ENCODE data around the gene NGEF.

Gene NGEF

GRCh38 chr2:233049194-233049761 lies 36.2 kb upstream of the NGEF start:
- no peak overlapping the region for H3K27ac ChIP-seq
- TF ChIP-seq CTCF (IDR thresholded peaks at IDR 0.05) (no peak), ZFX (IDR thresholded peaks at IDR 0.05; ENCODE audit: borderline replicate concordance) (no peak)

GRCh38 chr2:233048569-233049193 lies 35.6 kb upstream of the NGEF start:
- no peak overlapping the region for H3K27ac ChIP-seq
- TF ChIP-seq CTCF (IDR thresholded peaks at IDR 0.05) = no peak
- no peak for TF ChIP-seq ZFX (IDR thresholded peaks at IDR 0.05; ENCODE audit: borderline replicate concordance)

GRCh38 chr2:233047667-233048066 lies 34.6 kb upstream of the NGEF start:
- TF ChIP-seq CTCF (IDR thresholded peaks at IDR 0.05) (no peak), ZFX (IDR thresholded peaks at IDR 0.05; ENCODE audit: borderline replicate concordance) (no peak)
- H3K27ac ChIP-seq = no peak overlapping the region

GRCh38 chr2:233047206-233047605 lies 34.1 kb upstream of the NGEF start:
- no peak for TF ChIP-seq ZFX (IDR thresholded peaks at IDR 0.05; ENCODE audit: borderline replicate concordance)
- no peak overlapping the region for H3K27ac ChIP-seq

- TF ChIP-seq CTCF (IDR thresholded peaks at IDR 0.05) = no peak
- no peak overlapping the region for H3K27ac ChIP-seq
Observed at GRCh38 chr2:233044974-233045605, 32.0 kb upstream of the NGEF start.

GRCh38 chr2:233042549-233042948 lies 29.5 kb upstream of the NGEF start:
- H3K27ac ChIP-seq = no peak overlapping the region
- TF ChIP-seq ZFX (IDR thresholded peaks at IDR 0.05; ENCODE audit: borderline replicate concordance) (no peak), CTCF (IDR thresholded peaks at IDR 0.05) (no peak)

- no peak overlapping the region for H3K27ac ChIP-seq
- TF ChIP-seq ZFX (IDR thresholded peaks at IDR 0.05; ENCODE audit: borderline replicate concordance) (no peak), CTCF (IDR thresholded peaks at IDR 0.05) (no peak)
Observed at GRCh38 chr2:233041722-233042323, 28.8 kb upstream of the NGEF start.

All from 22Rv1 (cell line).